A549 (cell line): ENCODE results near the gene SERPINB4. TPM values are rescaled to one million over a fixed set of nuclear protein-coding genes. Genes with fewer than 3 reads are reported as not detected.

ENCODE experiments used
- ATAC-seq, 2 experiments: fragments of 200-7000 bp in 1 of 2; fragments of >200 bp in 1 of 2; cut with Nextera tagmentation in 1 of 2; cut with Tn5 transposase in 1 of 2; 3 replicates each; pipeline versions ENCODE4 v1.8.0 to v1.9.1; 2018 to 2020; ENCODE audit warnings: mild to moderate bottlenecking in 1 of 2, moderate library complexity in 1 of 2
- CTCF ChIA-PET: fragments of 300-600 bp; sonication (Branson Sonifier 250); formaldehyde crosslinking; extraction: SDS; loops from one replicate; lab custom pipeline; 2021; ENCODE audit warnings: antibody characterized with exemption, inconsistent platforms; lab: Yijun Ruan, JAX
- POLR2A ChIA-PET: fragments of 350-600 bp; formaldehyde crosslinking; extraction: SDS; loops from one replicate; lab custom pipeline; 2021; ENCODE audit warnings: antibody characterized with exemption, inconsistent platforms; lab: Yijun Ruan, JAX
- DNase-seq, 2 experiments: peaks; one replicate each; pipeline versions ENCODE4 v3.0.0 to v3.0.0-alpha.2; 2011 to 2016; ENCODE audit warnings: low read depth in 1 of 2, low spot score in 1 of 2
- FAIRE-seq: peaks from 2 replicates; lab custom pipeline; 2011; peaks lifted over from hg19 to GRCh38; lab: Jason Lieb, UNC
- H3K27ac ChIP-seq, 2 experiments: fragments of >200 bp; sonication (Bioruptor Twin); formaldehyde crosslinking; 3 replicates each; pipeline ENCODE4 v1.5.1; 2016 to 2017
- H3K4me1 ChIP-seq: fragments of >200 bp; sonication (Bioruptor Twin); formaldehyde crosslinking; 3 replicates; pipeline ENCODE4 v1.6.1; 2016
- H3K4me2 ChIP-seq: fragments of >200 bp; sonication (Bioruptor Twin); formaldehyde crosslinking; 3 replicates; pipeline ENCODE4 v1.6.1; 2016
- H3K4me3 ChIP-seq: fragments of >200 bp; sonication (Bioruptor Twin); formaldehyde crosslinking; 3 replicates; pipeline ENCODE4 v1.5.1; 2016
- H3K9me3 ChIP-seq: fragments of >200 bp; sonication (Bioruptor Twin); formaldehyde crosslinking; 3 replicates; pipeline ENCODE4 v1.6.1; 2016
- CHD2 ChIP-seq: fragments of 150-350 bp; IDR thresholded peaks from 2 replicates; pipeline ENCODE4 v1.6.1; 2014; ENCODE audit warnings: low read length; ENCODE audit not compliant: partially characterized antibody
- EHMT2 ChIP-seq: fragments of 200-600 bp; sonication (generic); IDR thresholded peaks from 2 replicates; pipeline ENCODE4 v1.6.1; 2016; ENCODE audit warnings: antibody characterized with exemption, low read depth, mild to moderate bottlenecking, moderate library complexity
- FOSB ChIP-seq: fragments of 250-450 bp; sonication (Bioruptor Pico); IDR thresholded peaks from 2 replicates; pipeline ENCODE4 v1.5.0; 2020; ENCODE audit warnings: mild to moderate bottlenecking, moderate library complexity
- FOXS1 ChIP-seq: fragments of 250-450 bp; sonication (Bioruptor Pico); IDR thresholded peaks from 2 replicates; pipeline ENCODE4 v1.5.0; 2020; ENCODE audit warnings: mild to moderate bottlenecking, moderate library complexity
- HDAC2 ChIP-seq: fragments of 200-600 bp; sonication (generic); IDR thresholded peaks from 2 replicates; pipeline ENCODE4 v1.6.1; 2016
- HOXB13 ChIP-seq: fragments of 250-450 bp; sonication (Bioruptor Pico); IDR thresholded peaks from 2 replicates; pipeline ENCODE4 v1.5.0; 2020; ENCODE audit warnings: low read depth, mild to moderate bottlenecking, moderate library complexity
- JUN ChIP-seq, 2 experiments: fragments of >200 bp; sonication (Bioruptor Twin); formaldehyde crosslinking; IDR thresholded peaks; 2 replicates in 1 of 2; 3 replicates in 1 of 2; pipeline ENCODE4 v1.6.1; 2016 to 2017
- JUNB ChIP-seq: fragments of >200 bp; sonication (Bioruptor Twin); formaldehyde crosslinking; IDR thresholded peaks from 2 replicates; pipeline ENCODE4 v1.6.1; 2016
- KDM1A ChIP-seq: fragments of 200-600 bp; sonication (generic); IDR thresholded peaks from 2 replicates; pipeline ENCODE4 v1.6.1; 2016; ENCODE audit warnings: low read depth, mild to moderate bottlenecking
- MAFK ChIP-seq: fragments of 450-650 bp; IDR thresholded peaks from 2 replicates; pipeline ENCODE4 v1.6.1; 2014; ENCODE audit not compliant: partially characterized antibody
- MAZ ChIP-seq: fragments of 150-350 bp; IDR thresholded peaks from 2 replicates; pipeline ENCODE4 v1.6.1; 2014; ENCODE audit warnings: antibody characterized with exemption, low read depth, low read length, borderline replicate concordance
- MYC ChIP-seq: IDR thresholded peaks from 2 replicates; pipeline ENCODE4 v1.6.1; 2012; ENCODE audit warnings: mild to moderate bottlenecking, inconsistent platforms, low read length, improper control_type of control experiment, borderline replicate concordance
- NFE2L2 ChIP-seq: fragments of 150-350 bp; conservative IDR thresholded peaks from 2 replicates; pipeline ENCODE4 v1.6.1; 2014; ENCODE audit warnings: low read length
- NR3C1 ChIP-seq: fragments of >200 bp; sonication (Bioruptor Twin); formaldehyde crosslinking; IDR thresholded peaks from 3 replicates; pipeline ENCODE4 v1.6.1; 2017
- PHF8 ChIP-seq: fragments of 200-600 bp; sonication (generic); IDR thresholded peaks from 2 replicates; pipeline ENCODE4 v1.6.1; 2016; ENCODE audit warnings: low read depth, mild to moderate bottlenecking, antibody characterized with exemption, moderate library complexity, borderline replicate concordance
- RAD21 ChIP-seq, 2 experiments: fragments of >200 bp in 1 of 2; sonication (Bioruptor Twin) in 1 of 2; formaldehyde crosslinking in 1 of 2; IDR thresholded peaks in 1 of 2; conservative IDR thresholded peaks in 1 of 2; 2 replicates in 1 of 2; 3 replicates in 1 of 2; pipeline ENCODE4 v1.6.1; 2012 to 2018; ENCODE audit warnings: inconsistent platforms in 1 of 2
- RARB ChIP-seq: fragments of 250-450 bp; sonication (Bioruptor Pico); IDR thresholded peaks from 2 replicates; pipeline ENCODE4 v1.8.0; 2021; ENCODE audit warnings: mild to moderate bottlenecking, moderate library complexity
- RCOR1 ChIP-seq: fragments of 150-350 bp; IDR thresholded peaks from 2 replicates; pipeline ENCODE4 v1.6.1; 2014; ENCODE audit warnings: antibody characterized with exemption, low read length, low read depth
- RNF2 ChIP-seq: fragments of 200-600 bp; sonication (generic); IDR thresholded peaks from 2 replicates; pipeline ENCODE4 v1.6.1; 2016; ENCODE audit warnings: low read depth, mild to moderate bottlenecking, antibody characterized with exemption, moderate library complexity, borderline replicate concordance
- TP53 ChIP-seq: fragments of 250-450 bp; sonication (Bioruptor Pico); IDR thresholded peaks from 2 replicates; pipeline ENCODE4 v1.5.0; 2021; ENCODE audit warnings: mild to moderate bottlenecking, moderate library complexity
- ZNF302 ChIP-seq: fragments of 250-450 bp; sonication (Bioruptor Pico); IDR thresholded peaks from 2 replicates; pipeline ENCODE4 v1.9.0; 2021; ENCODE audit warnings: inconsistent platforms, mild to moderate bottlenecking, moderate library complexity
- WGBS: methylation state at CpG from one replicate; pipeline ENCODE4 v1.1.6; 2017; ENCODE audit errors: missing lambda C conversion rate; 5-methylcytosine and 5-hydroxymethylcytosine counted together
- polyA plus RNA-seq, 4 experiments: library from polyadenylated mRNA; depleted of rRNA in 3 of 4; stranded (reverse); fragments of >200 nt; fragmentation: RNase III in 1 of 4; extraction: RNeasy Plus Mini Kit Qiagen cat#74134 plus additional on column Dnase treatment in 1 of 4; gene quantifications; 2 replicates in 3 of 4; 3 replicates in 1 of 4; pipeline ENCODE4 v1.2.3, GENCODE V29; 2011 to 2017
- TF ChIP-seq, protein P1 (sequence below): fragments of >200 bp; sonication (Bioruptor Twin); formaldehyde crosslinking; IDR thresholded peaks from 2 replicates; pipeline ENCODE4 v1.6.1; 2016
- TF ChIP-seq, protein P2 (sequence below): fragments of 450-650 bp; IDR thresholded peaks from 2 replicates; pipeline ENCODE4 v1.6.1; 2014; ENCODE audit warnings: antibody characterized with exemption
- TF ChIP-seq, protein P3 (sequence below): fragments of 250-450 bp; sonication (Bioruptor Pico); IDR thresholded peaks from 2 replicates; pipeline ENCODE4 v1.5.0; 2020; ENCODE audit warnings: low read depth, mild to moderate bottlenecking, moderate library complexity
- TF ChIP-seq, protein P4 (sequence below): fragments of >200 bp; sonication (Bioruptor Twin); formaldehyde crosslinking; IDR thresholded peaks from 3 replicates; pipeline ENCODE4 v1.5.1; 2016
- TF ChIP-seq, protein P5 (sequence below): fragments of >200 bp; sonication (Bioruptor Twin); formaldehyde crosslinking; IDR thresholded peaks from 3 replicates; pipeline ENCODE4 v1.6.1; 2016

Gene SERPINB4
- polyA plus RNA-seq, 2 of the 4 experiments (the other 2 are of a cell fraction): 0.15 to 0.16 TPM

DNA sequence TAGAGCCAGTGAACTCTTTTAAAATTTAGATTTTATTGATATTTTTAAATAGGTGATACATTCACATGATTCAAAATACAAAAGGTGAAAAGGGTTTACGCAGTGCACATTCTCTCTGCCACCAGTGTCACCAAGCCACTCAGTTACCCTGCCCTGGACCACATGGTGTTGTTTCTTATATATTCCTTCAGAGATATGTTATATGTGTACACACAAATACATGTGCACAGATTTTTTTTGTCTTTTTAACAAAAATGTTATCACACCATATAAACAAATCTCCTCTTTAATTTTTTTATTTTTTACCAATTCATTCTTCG lies 26.2 kb downstream of the SERPINB4 start:
- POLR2A ChIA-PET: no interaction called here
- no peaks in the 10 kb centered on the region for H3K4me1 ChIP-seq
- WGBS: 61% methylated on average over 2 of the region's 2 CpGs
- CTCF ChIA-PET: no interaction called here
- no peak for TF ChIP-seq FOSB (CRISPR knock-in tag)
- no peak for TF ChIP-seq KDM1A
- no peak for TF ChIP-seq MAFK
- TF ChIP-seq TP53 (CRISPR knock-in tag): no peak
- TF ChIP-seq, protein P1, sequence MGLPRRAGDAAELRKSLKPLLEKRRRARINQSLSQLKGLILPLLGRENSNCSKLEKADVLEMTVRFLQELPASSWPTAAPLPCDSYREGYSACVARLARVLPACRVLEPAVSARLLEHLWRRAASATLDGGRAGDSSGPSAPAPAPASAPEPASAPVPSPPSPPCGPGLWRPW: no peak
- no peak for TF ChIP-seq EHMT2
- no peak for TF ChIP-seq PHF8
- TF ChIP-seq NR3C1: no peak
- no peak for TF ChIP-seq HOXB13
- no peaks in the 10 kb centered on the region for H3K9me3 ChIP-seq
- H3K4me2 ChIP-seq: no peak overlapping the region
- DNase-seq (no peak), FAIRE-seq (no peak), ATAC-seq (no peak)
- H3K4me3 ChIP-seq: no peak overlapping the region
- no peak overlapping the region for H3K27ac ChIP-seq

DNA sequence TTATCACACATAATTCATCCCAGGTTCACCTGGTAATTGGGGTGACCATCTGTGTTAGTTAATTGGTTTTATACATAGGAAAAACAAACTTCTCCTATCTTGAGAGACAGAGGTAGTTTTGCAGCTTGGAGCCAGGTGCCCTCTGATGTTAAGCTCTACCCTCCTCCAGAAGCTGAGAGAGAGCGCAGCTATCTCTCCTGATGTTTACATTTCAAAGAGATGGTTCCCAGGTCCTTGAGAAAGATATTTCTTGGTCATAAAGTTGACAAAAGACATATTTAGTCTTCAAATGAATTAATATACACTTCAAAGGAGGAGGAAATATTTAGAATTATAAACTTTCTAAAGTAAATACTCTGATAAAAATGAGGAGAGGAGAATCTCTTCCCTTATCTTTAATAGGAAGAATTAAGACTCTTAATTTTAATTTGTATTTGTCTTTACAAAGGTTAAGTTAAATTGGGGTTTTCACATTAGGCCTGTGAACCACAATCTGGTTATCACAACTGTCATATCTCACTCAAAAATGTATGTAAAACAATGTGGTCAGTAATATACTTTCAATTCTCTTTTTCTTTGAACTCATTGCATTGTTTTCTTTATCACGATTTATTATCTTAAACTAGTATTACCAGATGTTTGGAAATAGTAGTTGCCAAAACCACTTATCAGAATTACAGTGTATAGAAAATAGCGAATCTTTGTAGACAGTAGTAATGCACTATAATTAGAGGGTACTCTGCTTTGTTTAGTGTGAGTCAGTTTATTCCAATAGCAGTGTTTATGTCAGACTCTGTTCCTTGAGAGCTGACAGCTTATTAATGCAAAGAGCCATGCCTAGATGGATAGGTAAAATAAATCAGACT lies 26.8 kb downstream of the SERPINB4 start:
- DNase-seq (no peak), FAIRE-seq (no peak), ATAC-seq (no peak)
- no peak overlapping the region for H3K4me3 ChIP-seq
- H3K4me2 ChIP-seq: no peak overlapping the region
- CTCF ChIA-PET: no interaction called here
- TF ChIP-seq JUN (IDR thresholded peaks at IDR 0.05) (no peak), ZNF302 (CRISPR knock-in tag) (no peak), RAD21 (conservative IDR thresholded peaks at IDR 0.05 in 1 of 2, IDR thresholded peaks at IDR 0.05 in 1 of 2) (no peak), KDM1A (no peak), FOXS1 (no peak), HDAC2 (no peak), JUNB (no peak), MYC (no peak), NFE2L2 (no peak), RNF2 (no peak), CHD2 (no peak), HOXB13 (no peak), RCOR1 (no peak), RARB (no peak), MAZ (no peak)
- TF ChIP-seq, protein P2, sequence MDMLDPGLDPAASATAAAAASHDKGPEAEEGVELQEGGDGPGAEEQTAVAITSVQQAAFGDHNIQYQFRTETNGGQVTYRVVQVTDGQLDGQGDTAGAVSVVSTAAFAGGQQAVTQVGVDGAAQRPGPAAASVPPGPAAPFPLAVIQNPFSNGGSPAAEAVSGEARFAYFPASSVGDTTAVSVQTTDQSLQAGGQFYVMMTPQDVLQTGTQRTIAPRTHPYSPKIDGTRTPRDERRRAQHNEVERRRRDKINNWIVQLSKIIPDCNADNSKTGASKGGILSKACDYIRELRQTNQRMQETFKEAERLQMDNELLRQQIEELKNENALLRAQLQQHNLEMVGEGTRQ: no peak
- TF ChIP-seq, protein P3, sequence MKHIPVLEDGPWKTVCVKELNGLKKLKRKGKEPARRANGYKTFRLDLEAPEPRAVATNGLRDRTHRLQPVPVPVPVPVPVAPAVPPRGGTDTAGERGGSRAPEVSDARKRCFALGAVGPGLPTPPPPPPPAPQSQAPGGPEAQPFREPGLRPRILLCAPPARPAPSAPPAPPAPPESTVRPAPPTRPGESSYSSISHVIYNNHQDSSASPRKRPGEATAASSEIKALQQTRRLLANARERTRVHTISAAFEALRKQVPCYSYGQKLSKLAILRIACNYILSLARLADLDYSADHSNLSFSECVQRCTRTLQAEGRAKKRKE (CRISPR knock-in tag): no peak
- TF ChIP-seq, protein P1: no peak
- TF ChIP-seq, protein P4, sequence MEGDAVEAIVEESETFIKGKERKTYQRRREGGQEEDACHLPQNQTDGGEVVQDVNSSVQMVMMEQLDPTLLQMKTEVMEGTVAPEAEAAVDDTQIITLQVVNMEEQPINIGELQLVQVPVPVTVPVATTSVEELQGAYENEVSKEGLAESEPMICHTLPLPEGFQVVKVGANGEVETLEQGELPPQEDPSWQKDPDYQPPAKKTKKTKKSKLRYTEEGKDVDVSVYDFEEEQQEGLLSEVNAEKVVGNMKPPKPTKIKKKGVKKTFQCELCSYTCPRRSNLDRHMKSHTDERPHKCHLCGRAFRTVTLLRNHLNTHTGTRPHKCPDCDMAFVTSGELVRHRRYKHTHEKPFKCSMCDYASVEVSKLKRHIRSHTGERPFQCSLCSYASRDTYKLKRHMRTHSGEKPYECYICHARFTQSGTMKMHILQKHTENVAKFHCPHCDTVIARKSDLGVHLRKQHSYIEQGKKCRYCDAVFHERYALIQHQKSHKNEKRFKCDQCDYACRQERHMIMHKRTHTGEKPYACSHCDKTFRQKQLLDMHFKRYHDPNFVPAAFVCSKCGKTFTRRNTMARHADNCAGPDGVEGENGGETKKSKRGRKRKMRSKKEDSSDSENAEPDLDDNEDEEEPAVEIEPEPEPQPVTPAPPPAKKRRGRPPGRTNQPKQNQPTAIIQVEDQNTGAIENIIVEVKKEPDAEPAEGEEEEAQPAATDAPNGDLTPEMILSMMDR: no peak
- TF ChIP-seq, protein P5, sequence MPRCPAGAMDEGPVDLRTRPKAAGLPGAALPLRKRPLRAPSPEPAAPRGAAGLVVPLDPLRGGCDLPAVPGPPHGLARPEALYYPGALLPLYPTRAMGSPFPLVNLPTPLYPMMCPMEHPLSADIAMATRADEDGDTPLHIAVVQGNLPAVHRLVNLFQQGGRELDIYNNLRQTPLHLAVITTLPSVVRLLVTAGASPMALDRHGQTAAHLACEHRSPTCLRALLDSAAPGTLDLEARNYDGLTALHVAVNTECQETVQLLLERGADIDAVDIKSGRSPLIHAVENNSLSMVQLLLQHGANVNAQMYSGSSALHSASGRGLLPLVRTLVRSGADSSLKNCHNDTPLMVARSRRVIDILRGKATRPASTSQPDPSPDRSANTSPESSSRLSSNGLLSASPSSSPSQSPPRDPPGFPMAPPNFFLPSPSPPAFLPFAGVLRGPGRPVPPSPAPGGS: no peak
- H3K27ac ChIP-seq: no peak overlapping the region
- no peaks in the 10 kb centered on the region for H3K9me3 ChIP-seq
- no peaks in the 10 kb centered on the region for H3K4me1 ChIP-seq
- POLR2A ChIA-PET: no interaction called here
- 47% methylated on average over 3 of the region's 3 CpGs for WGBS
